HG02642 (cell line): ENCODE measurements around the gene CRHR2.
A peak's percentile ranks its signal among the peaks of the same experiment; 100 is the strongest.

Experiments used
- ATAC-seq: cut with Tn5 transposase; IDR thresholded peaks from one replicate; pipeline ENCODE4 v1.9.1; 2021; ENCODE audit warnings: mild to moderate bottlenecking; ENCODE audit not compliant: unreplicated experiment, poor library complexity

CRHR2 gene

GRCh38 chr7:30683816-30684215 lies 1.6 kb upstream of the CRHR2 start:
- no peak for ATAC-seq

- no peak for ATAC-seq
Observed at GRCh38 chr7:30683306-30683705, 1.1 kb upstream of the CRHR2 start.

GRCh38 chr7:30681815-30682211 lies 443 bp downstream of the CRHR2 start:
- ATAC-seq = peak; percentile 14

GRCh38 chr7:30681331-30681797 lies 892 bp downstream of the CRHR2 start:
- no peak for ATAC-seq

GRCh38 chr7:30679664-30680063 lies 2.6 kb downstream of the CRHR2 start:
- ATAC-seq = no peak

GRCh38 chr7:30678805-30679204 lies 3.5 kb downstream of the CRHR2 start:
- ATAC-seq = no peak

GRCh38 chr7:30674876-30675275 lies 7.4 kb downstream of the CRHR2 start:
- ATAC-seq = no peak

- no peak for ATAC-seq
Observed at GRCh38 chr7:30674420-30674819, 7.8 kb downstream of the CRHR2 start.

- ATAC-seq = no peak
Observed at GRCh38 chr7:30671793-30672465, 10.3 kb downstream of the CRHR2 start.

GRCh38 chr7:30668102-30668501 lies 14.2 kb downstream of the CRHR2 start:
- no peak for ATAC-seq

GRCh38 chr7:30667172-30667571 lies 15.1 kb downstream of the CRHR2 start:
- ATAC-seq = no peak

- ATAC-seq = no peak
Observed at GRCh38 chr7:30665449-30665848, 16.8 kb downstream of the CRHR2 start.

GRCh38 chr7:30665043-30665442 lies 17.2 kb downstream of the CRHR2 start:
- ATAC-seq = no peak

GRCh38 chr7:30664184-30664885 lies 17.9 kb downstream of the CRHR2 start:
- ATAC-seq = no peak

- ATAC-seq = no peak
Observed at GRCh38 chr7:30663414-30663813, 18.8 kb downstream of the CRHR2 start.

- no peak for ATAC-seq
Observed at GRCh38 chr7:30662431-30662939, 19.8 kb downstream of the CRHR2 start.

GRCh38 chr7:30661926-30662325 lies 20.3 kb downstream of the CRHR2 start:
- ATAC-seq = no peak

GRCh38 chr7:30660331-30661255 lies 21.7 kb downstream of the CRHR2 start:
- no peak for ATAC-seq

- ATAC-seq = no peak
Observed at GRCh38 chr7:30659312-30659711, 22.9 kb downstream of the CRHR2 start.

GRCh38 chr7:30658479-30659074 lies 23.7 kb downstream of the CRHR2 start:
- no peak for ATAC-seq
